GM21529 (cell line): ENCODE results near the gene ZSCAN29.
A peak's percentile ranks its signal among the peaks of the same experiment; 100 is the strongest.
"Not testable (repeated sequence)": the region's sequence is repeated elsewhere in the genome, so short reads cannot be mapped to it uniquely, and the experiment has no call there.

Source experiments
- ATAC-seq: cut with Tn5 transposase; IDR thresholded peaks from one replicate; pipeline ENCODE4 v1.9.1; 2021; ENCODE audit not compliant: unreplicated experiment

Gene ZSCAN29

DNA sequence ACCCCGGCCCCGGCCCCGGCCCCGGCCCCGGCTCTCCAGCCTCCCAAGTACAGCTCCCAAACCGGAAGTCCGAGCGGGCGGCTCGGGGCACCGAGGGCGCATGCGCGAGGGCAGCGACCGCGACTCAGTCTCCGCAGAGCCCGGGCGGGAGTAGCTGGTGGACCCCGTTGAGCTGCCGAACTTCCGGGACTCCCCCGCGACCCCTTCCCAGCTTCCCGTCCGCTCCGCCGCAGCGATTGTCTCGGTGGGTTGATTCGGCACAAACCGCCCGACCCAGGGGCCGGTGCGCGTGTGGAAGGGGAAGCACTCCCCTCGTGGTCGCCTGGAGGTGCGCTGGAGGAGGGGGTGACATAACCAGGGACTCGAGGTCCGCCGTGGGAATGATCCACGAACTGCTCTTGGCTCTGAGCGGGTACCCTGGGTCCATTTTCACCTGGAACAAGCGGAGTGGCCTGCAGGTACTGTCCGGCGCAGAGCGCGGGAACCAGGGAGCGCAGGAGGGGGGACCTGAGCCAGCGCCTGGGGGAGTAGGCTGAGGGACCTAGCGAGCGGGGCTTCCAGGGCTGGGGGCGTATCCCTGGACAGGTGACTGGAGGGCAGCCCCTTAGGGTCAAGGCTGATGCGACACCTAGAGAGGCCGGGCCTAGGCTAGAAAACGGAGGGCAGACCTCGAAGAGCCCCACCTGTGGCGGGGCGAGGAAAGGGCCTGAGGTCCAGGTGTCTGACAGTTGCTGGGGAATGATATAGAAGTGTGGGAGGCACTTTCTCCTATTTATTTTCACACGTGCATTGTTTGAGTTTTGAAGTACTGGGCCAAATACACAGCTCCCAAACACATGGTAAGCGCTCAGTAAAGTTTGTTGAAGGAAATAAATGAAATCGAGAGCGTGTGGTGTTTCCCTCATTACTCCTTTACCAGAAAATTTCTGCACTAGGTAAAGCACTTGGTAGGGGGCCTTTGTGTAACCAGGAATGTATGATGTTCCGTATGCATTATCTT, at the start of gene ZSCAN29, which contains the start of gene TUBGCP4:
Gene ZSCAN29 (minus strand): TSS at position 69 of the 1,000 bp plus-strand sequence. CDS start 1,130 bp downstream, outside the sequence.
Gene TUBGCP4 (plus strand): TSS at position 127 of the 1,000 bp plus-strand sequence. CDS start 254 bp downstream, at position 381.
- peak; percentile 69 for ATAC-seq

GRCh38 chr15:43420435-43420834, 49.6 kb upstream of the ZSCAN29 start:
- no peak for ATAC-seq

- ATAC-seq = no peak
These were observed 43.4 kb upstream of the ZSCAN29 start for GRCh38 chr15:43414196-43414595.

DNA sequence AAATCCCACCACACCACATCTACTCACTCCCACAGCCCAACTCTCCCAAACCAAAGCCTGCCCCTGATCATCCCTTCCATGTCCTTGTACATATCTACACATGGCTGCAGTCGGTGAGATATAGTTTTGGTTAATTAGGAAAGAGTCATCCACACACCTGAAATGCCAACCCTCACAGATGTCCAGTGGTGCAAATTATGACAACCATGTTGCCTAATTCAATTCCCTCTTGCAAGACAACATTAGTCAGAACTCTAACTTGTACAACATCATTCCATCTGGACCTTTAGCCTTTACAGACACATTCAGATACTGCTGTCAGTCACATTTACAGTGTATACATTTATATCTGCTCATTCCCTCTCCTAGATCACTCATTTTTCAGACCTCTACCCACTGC, 41.3 kb upstream of the ZSCAN29 start:
- ATAC-seq = no peak

DNA sequence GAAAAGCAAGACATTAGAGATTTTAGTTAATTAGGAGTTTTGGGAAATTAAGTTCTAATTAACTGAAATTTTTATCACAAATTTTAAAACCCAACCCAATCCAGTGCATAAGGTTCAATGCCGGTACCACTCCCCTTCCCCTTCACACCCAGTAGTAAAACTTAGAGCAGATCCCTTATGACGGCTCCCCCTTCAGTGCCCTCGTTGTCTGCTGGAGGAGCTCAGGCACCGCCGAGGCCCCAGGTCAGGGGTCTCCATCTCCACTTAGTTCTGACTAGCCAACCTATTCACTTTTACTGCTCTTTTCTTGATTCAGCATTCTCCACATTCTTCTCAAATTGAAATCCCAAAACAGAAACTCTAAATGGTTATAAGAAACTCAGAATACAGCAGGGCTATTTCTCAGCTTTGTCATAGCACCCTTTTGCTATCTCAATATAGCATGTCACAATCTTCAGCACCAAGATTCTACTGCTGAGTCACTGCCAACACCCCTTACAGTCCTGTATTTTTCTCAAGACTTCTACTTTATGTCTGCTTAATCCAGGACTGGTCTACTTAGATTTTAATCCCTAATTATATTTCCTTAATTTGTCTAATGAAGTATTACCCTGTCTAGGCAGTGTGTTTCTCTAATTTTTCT, 39.9 kb upstream of the ZSCAN29 start:
- no peak for ATAC-seq

- ATAC-seq = no peak
These were observed 37.9 kb upstream of the ZSCAN29 start for GRCh38 chr15:43408789-43409188.

DNA sequence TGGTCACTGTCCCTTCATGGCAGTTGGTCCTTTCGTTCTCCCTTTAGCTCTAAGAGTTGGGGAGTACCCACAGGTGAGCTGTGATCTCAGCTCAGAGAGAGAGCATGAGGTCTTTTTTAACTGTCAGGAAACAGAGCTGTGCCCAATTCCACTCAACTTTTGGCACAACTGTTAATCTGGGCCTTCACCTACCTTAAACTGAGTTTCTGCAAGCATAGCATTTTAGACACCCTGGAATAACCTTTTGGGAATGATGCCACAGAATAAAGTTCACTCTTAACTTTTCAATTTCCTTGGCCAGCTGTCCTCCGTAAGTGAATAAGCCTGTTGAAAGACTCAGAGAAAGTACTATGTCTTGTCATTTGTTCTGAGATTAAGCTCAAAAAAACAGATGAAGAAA, 36.0 kb upstream of the ZSCAN29 start:
- no peak for ATAC-seq

DNA sequence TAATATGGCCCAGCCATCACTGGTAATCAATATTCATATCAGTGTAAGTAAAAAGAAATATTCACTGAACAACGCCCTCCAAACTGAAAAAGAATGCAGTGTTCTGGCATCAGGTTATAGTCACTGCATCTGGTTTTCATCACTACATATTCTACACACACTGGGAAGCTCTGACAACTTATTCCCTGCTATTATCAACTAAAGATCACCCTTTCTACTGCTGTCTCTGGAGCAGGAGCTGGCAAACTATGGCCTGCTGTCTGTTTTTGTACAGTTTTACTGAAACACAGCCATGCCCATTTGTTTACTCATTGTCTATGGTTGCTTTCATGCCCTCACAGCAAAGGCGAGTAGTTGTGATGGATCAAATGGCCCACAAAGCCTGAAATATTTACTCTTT, 35.3 kb upstream of the ZSCAN29 start:
- ATAC-seq = no peak

GRCh38 chr15:43404130-43404529, 33.3 kb upstream of the ZSCAN29 start:
- no peak for ATAC-seq

DNA sequence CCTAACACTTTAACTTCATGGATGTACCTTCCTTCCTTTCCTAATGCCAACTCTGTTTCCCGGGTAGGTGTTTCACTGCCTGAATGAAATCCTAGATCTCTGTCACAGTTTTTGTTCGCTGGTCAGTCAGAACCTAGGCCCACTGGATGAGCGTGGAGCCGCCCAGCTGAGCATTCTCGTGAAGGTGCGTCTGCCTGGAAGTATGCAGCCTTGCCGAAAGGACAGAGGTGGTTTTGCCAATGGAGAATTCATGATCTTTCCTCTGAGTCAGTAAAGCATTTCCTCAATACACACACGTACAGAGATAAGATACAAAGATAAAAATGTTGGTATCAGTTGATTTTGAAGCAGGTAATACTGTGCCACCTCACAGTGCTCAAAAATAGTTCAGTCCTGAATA, 32.8 kb upstream of the ZSCAN29 start:
- no peak for ATAC-seq

DNA sequence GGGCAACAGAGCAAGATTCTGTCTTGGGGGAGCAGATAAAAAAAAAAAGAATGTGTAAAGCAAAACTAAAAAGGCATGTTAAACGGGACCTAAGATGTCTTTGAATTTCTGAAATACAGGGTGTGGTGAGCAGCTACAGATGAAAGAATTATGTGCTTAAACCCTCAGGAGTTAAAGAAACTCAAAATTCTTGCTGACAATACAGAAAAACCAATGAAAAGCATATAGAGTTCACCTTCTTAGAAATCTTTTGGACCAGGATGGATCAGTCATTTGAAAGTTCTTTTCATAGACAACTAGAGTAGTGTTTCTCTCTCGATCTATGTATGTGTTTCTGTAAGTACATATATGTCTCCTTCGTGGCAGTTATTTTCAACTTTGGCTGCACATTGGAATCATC, 31.4 kb upstream of the ZSCAN29 start:
- ATAC-seq = no peak

DNA sequence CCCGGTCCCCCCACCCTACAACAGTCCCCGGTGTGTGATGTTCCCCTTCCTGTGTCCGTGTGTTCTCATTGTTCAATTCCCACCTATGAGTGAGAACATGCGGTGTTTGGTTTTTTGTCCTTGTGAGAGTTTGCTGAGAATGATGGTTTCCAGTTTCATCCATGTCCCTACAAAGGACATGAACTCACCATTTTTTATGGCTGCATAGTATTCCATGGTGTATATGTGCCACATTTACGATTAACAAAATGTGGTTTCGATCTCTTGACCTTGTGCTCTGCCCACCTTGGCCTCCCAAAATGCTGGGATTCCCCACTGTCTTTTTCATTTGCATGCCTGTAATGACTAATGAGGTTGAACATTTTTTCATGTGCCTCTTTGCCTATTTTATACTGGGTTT, 22.7 kb upstream of the ZSCAN29 start:
- ATAC-seq = not testable (repeated sequence)

DNA sequence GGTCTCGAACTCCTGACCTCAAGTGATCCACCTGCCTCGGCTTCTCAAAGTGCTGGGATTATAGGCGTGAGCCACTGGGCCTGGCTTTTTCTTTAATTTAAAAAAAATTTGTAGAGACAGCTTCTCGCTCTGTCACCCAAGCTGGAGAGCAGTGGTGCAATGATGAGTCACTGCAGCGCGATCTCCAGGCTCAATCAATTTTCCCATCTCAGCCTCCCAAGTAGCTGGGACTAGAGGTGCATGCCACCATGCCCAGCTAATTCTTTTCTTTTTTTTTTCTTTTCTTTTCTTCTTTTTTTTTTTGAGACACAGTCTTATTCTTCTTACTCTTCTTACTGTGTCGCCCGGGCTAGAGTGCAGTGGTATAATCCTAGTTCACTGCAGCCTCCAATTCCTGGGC, 19.9 kb upstream of the ZSCAN29 start:
- ATAC-seq = no peak

DNA sequence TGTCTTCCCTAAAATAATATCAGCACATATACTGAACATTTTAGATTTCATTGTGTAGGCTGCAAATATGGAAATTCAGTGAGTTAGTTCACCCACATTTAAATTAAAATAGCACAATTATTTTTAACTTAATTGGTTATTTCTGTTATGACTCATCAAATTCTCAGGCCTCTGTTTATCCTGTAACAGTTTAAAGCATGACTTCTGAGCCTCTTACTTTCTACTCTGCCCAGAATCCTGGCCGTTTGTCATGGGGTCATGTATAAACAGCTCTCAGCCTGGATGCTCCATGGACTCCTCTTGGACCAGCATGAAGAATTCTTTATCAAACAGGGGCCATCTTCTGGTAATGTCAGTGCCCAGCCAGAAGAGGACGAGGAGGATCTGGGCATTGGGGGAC, 12.2 kb upstream of the ZSCAN29 start:
- no peak for ATAC-seq

DNA sequence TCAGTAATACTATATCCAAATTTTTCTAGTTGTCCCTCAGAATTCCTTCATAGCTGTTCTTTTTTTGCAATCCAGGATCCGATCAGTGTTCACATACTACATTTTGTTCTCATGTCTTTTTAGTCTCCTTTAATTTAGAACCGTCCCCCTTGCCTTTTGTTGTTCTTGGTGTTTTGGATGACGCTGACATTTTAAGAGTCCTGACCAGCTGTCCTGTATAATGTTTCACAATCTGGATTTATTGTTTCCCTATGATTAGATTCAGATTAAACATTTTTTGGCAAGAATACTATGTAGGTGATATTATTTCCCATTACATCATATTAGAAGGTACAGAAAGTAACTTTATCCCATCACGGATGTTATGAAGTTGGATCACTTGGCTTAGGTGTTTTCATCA, 11.5 kb upstream of the ZSCAN29 start:
- no peak for ATAC-seq

DNA sequence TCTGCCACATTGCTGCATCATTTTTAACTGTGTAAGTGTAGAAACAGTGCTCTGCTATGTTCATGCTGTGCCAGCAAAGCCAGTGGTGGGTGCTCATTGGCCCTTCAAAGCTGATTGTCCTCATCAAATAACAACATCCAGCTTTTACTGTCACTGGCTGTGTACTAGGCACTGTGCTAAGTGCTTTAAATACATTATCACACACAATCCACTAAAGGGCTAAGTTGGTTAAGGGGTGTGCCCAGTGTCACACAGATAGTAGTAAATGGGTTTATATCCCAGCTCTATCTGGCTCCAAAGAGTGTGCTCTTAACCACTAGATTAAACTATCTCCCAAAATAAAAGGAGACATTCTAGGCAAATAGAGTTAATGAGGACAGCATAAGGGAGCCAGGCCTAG, 7.8 kb upstream of the ZSCAN29 start:
- ATAC-seq = no peak

DNA sequence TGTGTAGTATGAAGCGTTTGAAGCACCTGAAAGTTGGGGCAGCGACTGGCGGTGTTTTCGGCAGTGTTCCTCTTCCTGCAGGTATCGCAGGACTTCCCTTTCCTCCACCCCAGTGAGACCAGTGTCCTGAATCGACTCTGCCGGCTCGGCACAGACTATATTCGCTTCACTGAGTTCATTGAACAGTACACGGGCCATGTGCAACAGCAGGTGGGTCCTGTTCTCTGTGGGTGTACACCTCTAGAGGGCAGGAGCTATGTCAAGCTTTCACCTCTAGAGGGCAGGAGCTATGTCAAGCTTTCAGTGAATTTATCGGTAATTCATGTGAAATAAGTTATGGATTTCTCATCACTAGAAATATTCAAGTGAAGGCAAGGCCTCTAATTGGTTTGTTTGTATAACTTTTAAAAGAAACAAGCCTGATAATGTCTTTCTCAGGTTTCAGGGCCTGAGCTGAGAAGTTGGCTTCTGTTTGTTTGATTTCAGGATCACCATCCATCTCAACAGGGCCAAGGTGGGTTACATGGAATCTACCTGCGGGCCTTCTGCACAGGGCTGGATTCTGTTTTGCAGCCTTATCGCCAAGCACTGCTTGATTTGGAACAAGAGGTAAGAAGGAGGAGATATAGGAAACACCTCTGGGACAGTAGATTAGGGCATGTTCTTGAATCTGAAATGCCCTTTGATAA, 5.3 kb upstream of the ZSCAN29 start:
- no peak for ATAC-seq

DNA sequence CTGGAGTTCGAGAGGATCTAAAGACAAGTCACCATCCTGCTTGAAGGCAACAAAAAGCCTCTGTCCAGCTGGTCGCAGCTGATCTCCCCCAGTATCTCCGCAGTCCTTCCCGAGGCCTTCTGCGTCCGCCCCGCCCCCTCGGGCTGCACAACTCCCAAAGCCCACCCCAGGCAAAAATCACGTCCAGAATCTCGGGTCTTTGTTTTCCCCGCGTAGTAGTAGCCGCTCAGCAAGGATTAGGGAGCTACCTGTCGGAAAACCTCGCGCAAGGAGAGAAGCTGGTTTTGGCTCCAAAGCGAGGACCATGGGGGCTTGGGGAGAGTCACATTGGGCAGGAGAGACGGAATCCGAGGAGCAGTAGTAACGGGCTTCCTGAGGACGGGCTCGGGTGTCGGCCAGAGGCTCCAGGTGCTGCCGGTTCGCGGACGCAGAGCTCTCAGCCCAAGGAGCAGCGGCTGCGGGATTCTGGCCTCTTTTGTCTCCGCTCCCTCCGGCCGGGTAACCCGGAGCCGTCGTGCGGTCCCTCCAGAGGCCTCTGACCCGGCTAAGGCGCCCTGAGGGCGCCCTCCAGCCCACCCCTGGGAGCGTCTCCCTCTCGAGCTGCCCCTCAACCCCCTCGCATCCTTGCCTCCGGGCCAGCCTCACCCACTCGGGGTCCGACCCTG, 401 bp downstream of the ZSCAN29 start:
- peak; percentile 43 for ATAC-seq

GRCh38 chr15:43361313-43361903, 9.4 kb downstream of the ZSCAN29 start:
- ATAC-seq = no peak

DNA sequence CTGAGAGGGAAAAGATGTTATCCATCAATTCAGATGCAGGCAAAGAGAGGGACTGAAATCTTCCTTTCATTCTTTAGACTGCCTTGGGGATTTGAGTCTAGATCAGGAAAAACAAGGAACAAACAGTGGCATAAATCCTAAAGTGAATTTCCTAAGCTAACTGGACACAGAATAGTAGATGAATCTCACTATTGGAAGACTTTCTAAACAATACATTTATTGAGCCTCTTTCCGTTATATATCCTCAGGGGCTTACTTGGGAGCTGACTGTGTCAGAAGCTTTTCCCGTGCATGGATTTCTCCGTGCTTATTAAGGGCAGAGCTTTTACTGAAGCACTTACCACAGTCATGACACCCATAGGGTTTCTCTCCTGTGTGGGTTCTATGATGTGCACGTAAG, 10.0 kb downstream of the ZSCAN29 start:
- no peak for ATAC-seq
